ENCODE data around the gene CMTM3. TPM values are rescaled to one million over a fixed set of nuclear protein-coding genes. Genes with fewer than 3 reads are reported as not detected.

CMTM3 gene
- polyA plus RNA-seq, 1 donor (not counting 4 experiments of a cell fraction or from before 2014, with no cell fraction given): 15.7 TPM

- H3K27ac ChIP-seq (ENCODE audit: control insufficient read depth, insufficient read depth, low read length): no peak overlapping the region
- DNase-seq (ENCODE audit: low read depth, low spot score) (no peak), FAIRE-seq (no peak)
- H3K9ac ChIP-seq (ENCODE audit: control insufficient read depth, extremely low read depth, insufficient read depth, low read length): no peak overlapping the region
- no peaks in the 10 kb centered on the region for H3K79me2 ChIP-seq (ENCODE audit: control insufficient read depth, insufficient read depth, low read length)
- H3K4me3 ChIP-seq (ENCODE audit: control insufficient read depth in 2 of 3, extremely low read depth in 1 of 3, insufficient read depth in 2 of 3, low read depth in 1 of 3, low read length in 3 of 3): no peak overlapping the region
- H3K4me2 ChIP-seq (ENCODE audit: control insufficient read depth, extremely low read depth, insufficient read depth, low read depth, low read length): no peak overlapping the region
- H3K27me3 ChIP-seq (ENCODE audit: control insufficient read depth, extremely low read depth, insufficient read depth, low read length): no peaks in the 10 kb centered on the region
- H4K20me1 ChIP-seq (ENCODE audit: control insufficient read depth, extremely low read depth, insufficient read depth, low read length): no peaks in the 10 kb centered on the region
- H3K9me3 ChIP-seq (ENCODE audit: control insufficient read depth, low read depth, low read length): no peaks in the 10 kb centered on the region
- no peaks in the 10 kb centered on the region for H3K36me3 ChIP-seq (ENCODE audit: control insufficient read depth in 2 of 2, extremely low read depth in 1 of 2, insufficient read depth in 2 of 2, low read length in 2 of 2)
- no peak for TF ChIP-seq EZH2 (IDR thresholded peaks at IDR 0.05; ENCODE audit: low read length)
- TF ChIP-seq, protein P1, sequence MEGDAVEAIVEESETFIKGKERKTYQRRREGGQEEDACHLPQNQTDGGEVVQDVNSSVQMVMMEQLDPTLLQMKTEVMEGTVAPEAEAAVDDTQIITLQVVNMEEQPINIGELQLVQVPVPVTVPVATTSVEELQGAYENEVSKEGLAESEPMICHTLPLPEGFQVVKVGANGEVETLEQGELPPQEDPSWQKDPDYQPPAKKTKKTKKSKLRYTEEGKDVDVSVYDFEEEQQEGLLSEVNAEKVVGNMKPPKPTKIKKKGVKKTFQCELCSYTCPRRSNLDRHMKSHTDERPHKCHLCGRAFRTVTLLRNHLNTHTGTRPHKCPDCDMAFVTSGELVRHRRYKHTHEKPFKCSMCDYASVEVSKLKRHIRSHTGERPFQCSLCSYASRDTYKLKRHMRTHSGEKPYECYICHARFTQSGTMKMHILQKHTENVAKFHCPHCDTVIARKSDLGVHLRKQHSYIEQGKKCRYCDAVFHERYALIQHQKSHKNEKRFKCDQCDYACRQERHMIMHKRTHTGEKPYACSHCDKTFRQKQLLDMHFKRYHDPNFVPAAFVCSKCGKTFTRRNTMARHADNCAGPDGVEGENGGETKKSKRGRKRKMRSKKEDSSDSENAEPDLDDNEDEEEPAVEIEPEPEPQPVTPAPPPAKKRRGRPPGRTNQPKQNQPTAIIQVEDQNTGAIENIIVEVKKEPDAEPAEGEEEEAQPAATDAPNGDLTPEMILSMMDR (optimal IDR thresholded peaks at IDR 0.05 in 1 of 3, IDR thresholded peaks at IDR 0.05 in 1 of 3, conservative IDR thresholded peaks at IDR 0.05 in 1 of 3; ENCODE audit: extremely low read depth in 1 of 3, insufficient read depth in 2 of 3, low read length in 3 of 3): no peak
- H3K9me1 ChIP-seq (ENCODE audit: control insufficient read depth, extremely low read depth, insufficient read depth, low read length): no peaks in the 10 kb centered on the region
- H3K4me1 ChIP-seq (ENCODE audit: control insufficient read depth, extremely low read depth, insufficient read depth, low read length): no peaks in the 10 kb centered on the region
- no peak overlapping the region for H2AFZ ChIP-seq (ENCODE audit: control insufficient read depth, low read length)
- dilution Hi-C loops (cut with MboI; ENCODE audit: extremely low pct_ligation_motif_present, low sequenced_read_pairs): no loop called here
These were observed 16.5 kb upstream of the CMTM3 start for GRCh38 chr16:66587881-66588600.

DNA sequence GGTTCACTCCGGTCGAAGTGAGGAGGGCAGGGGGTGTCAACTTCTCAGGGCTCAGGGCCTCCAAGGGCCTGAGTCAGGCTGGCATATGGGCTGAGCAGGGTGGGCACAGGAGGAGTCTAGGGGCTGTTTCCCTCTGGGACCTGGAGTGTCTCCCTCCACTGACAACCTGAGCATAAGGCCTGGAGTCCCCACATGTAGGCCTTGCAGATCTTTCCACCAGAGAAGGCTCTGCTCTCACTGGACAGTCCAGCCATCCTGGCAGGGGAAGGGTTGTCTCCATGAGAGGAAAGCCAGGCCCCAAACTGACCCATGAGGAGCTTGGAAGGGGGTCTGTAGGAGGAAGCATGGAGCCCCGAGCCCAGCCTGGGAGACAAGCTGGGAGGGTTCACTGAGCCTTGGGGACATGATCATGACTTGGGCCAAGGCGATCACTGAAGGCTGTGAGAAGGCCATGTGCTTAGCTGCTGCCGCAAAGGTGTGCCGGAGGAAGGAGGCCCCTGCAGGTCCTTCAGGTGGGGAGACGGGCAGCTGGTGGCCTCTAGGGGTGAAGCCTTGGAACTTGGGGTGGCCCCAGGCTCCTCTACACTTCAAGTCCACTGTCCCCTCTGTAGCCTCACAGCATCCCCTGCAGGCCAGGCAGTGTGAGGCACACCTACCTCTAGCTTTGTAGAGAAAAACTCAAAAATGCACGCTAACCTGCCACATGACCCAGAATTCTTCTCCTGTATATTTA lies 15.4 kb upstream of the CMTM3 start:
- Histone ChIP-seq H3K9ac (ENCODE audit: control insufficient read depth, extremely low read depth, insufficient read depth, low read length) (no peak overlapping the region), H4K20me1 (ENCODE audit: control insufficient read depth, extremely low read depth, insufficient read depth, low read length) (no peaks in the 10 kb centered on the region), H3K4me1 (ENCODE audit: control insufficient read depth, extremely low read depth, insufficient read depth, low read length) (no peaks in the 10 kb centered on the region), H2AFZ (ENCODE audit: control insufficient read depth, low read length) (no peak overlapping the region), H3K27ac (ENCODE audit: control insufficient read depth, insufficient read depth, low read length) (no peak overlapping the region), H3K36me3 (ENCODE audit: control insufficient read depth in 2 of 2, extremely low read depth in 1 of 2, insufficient read depth in 2 of 2, low read length in 2 of 2) (no peaks in the 10 kb centered on the region), H3K79me2 (ENCODE audit: control insufficient read depth, insufficient read depth, low read length) (no peaks in the 10 kb centered on the region), H3K9me1 (ENCODE audit: control insufficient read depth, extremely low read depth, insufficient read depth, low read length) (no peaks in the 10 kb centered on the region), H3K4me3 (ENCODE audit: control insufficient read depth in 2 of 3, extremely low read depth in 1 of 3, insufficient read depth in 2 of 3, low read depth in 1 of 3, low read length in 3 of 3) (no peak overlapping the region), H3K27me3 (ENCODE audit: control insufficient read depth, extremely low read depth, insufficient read depth, low read length) (no peaks in the 10 kb centered on the region), H3K9me3 (ENCODE audit: control insufficient read depth, low read depth, low read length) (no peaks in the 10 kb centered on the region), H3K4me2 (ENCODE audit: control insufficient read depth, extremely low read depth, insufficient read depth, low read depth, low read length) (no peak overlapping the region)
- dilution Hi-C loops (cut with MboI; ENCODE audit: extremely low pct_ligation_motif_present, low sequenced_read_pairs): no loop called here
- TF ChIP-seq, protein P1 (optimal IDR thresholded peaks at IDR 0.05 in 1 of 3, IDR thresholded peaks at IDR 0.05 in 1 of 3, conservative IDR thresholded peaks at IDR 0.05 in 1 of 3; ENCODE audit: extremely low read depth in 1 of 3, insufficient read depth in 2 of 3, low read length in 3 of 3): peak; percentile 55 to 74 (median 67)
- TF ChIP-seq EZH2 (IDR thresholded peaks at IDR 0.05; ENCODE audit: low read length): no peak
- DNase-seq (ENCODE audit: low read depth, low spot score) (no peak), FAIRE-seq (no peak)
